Astrocyte of the hippocampus (primary cell): ENCODE data around the gene C20orf96.
"Not testable (repeated sequence)": the region's sequence is repeated elsewhere in the genome, so short reads cannot be mapped to it uniquely, and the experiment has no call there.

Experiments used
- DNase-seq: peaks from one replicate; pipeline ENCODE4 v3.0.0; 2011; ENCODE audit warnings: low read depth, low spot score

C20orf96 gene

DNA sequence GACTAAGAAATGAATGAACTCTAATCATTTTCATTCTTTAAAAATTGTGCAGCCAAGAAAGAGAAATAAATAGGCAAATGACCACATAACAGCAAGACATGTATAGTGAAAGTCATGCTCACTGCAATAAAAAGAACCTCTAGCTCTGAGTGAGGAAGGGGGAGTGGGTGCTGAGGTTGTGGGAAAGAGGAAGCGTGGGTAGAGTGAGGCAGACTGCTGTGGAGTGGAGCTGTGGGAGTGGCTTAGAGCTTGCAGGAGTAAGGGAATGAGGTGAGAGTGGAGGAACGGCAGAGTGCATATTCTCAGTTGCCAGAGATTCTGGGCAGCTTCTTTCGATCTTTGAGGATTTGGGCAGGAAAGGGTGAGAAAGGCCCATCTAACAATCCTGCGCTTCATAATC lies 53.1 kb downstream of the C20orf96 start:
- no peak for DNase-seq

DNA sequence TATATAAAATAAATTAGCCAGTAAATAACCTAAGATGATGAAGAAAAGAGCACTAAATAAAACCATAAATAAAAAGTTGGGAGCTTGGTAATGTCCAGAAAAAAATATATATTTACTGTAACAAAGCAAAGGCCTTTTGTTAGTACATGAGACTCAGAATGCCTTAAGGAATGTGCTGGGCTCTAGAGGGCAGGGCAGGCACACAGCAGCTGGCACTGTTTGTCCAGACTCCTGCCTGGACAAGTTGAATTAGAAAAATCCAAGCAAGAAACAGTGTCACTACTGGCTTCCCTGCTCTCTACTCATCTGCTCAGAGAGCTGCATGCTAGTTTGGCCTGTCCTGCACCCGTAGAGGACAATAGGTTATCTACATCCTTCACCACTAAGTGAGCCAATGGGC lies 54.7 kb downstream of the C20orf96 start:
- DNase-seq = peak; percentile 31

DNA sequence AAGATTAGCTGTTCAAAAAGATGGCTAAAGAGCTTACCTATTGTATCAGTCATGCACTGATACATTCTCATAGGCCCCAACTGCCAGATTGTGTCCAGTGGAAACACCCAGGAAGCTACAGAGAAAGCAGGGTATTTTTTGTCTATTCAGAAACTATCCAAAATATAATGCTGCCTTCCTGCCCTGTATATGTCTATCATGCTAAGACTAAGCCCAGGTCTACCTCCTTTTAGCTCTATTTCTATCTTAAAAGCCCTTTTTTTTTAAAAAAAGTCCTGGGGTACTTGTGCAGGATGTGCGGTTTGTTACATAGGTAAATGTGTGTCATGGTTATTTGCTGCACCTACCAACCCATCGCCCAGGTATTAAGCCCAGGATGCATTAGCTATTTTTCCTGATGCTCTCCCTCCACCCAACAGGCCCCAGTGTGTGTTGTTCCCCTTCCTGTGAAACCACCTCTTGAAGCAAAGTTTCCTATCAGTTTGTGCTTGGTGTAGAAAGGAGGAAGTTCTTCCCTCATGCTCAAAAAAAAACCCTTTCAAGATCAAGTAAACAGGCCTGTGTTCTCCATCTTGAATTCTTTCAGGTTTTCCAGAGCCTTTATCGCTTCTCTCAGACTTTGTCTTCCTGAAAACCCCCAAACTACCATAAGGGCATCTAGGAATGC lies 63.0 kb downstream of the C20orf96 start:
- no peak for DNase-seq

DNA sequence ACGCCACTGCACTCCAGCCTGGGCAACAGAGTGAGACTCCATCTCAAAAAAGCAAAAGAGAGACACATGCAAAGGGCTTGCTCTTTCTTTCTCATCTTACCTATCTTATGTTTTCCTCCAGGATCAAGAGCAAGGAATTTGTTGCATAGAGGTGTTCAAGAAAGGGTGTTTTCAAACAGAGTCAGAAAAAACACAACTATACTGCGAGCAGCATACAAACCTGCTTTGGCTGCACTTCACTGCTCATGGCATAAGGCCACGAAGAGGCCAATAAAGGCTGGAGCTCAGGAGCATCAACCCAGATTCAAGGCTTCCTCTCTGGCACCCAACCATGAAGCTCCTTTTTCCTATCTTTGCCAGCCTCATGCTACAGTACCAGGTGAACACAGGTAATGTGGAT lies 63.6 kb downstream of the C20orf96 start, which contains the start of gene DEFB129:
DEFB129 (plus strand) TSS at position 301 of the 400 bp plus-strand sequence; CDS start at position 332, 31 bp downstream.
- no peak for DNase-seq

DNA sequence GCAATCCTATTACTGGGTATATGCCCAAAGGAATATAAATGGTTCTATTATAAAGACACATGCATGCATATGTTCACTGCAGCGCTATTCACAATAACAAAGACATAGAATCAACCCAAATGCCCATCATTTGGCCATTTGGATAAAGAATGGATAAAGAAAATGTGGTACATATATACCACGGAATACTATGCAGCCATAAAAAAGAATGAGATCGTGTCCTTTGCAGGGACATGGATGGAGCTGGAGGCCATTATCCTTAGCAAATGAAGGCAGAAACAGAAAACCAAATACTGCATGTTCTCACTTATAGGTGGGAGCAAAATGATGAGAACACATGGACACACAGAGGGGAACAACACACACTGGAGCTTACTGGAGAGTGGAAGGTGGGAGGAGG lies 64.7 kb downstream of the C20orf96 start:
- DNase-seq = not testable (repeated sequence)

DNA sequence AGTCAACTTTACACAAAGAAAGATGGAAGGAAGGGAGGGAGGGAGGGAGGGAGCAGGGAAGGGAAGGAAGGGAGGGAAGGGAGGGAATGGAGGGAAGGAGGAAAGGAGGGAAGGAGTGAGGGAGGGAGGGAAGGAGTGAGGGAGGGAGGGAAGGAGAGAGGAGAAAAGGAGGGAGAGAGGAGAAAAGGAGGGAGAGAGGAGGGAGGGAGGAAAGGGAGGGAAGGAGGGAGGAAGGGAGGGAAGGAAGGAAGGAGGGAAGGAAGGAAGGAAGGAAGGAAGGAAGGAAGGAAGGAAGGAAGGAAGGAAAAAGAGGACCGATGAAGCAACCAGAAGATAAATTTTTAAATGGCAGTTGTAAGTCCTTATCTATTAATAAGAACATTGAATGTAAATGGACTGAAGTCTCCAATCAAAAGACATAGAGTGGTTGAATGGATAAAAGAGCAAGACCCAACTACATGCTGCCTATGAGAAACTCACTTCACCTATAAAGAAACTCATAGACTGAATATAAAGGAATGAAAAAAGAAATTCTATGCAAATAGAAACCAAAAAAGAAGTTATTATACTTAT lies 69.2 kb downstream of the C20orf96 start:
- no peak for DNase-seq
